ENCODE data around the gene FGF14.

The FGF14 gene

GRCh38 chr13:102251817-102252216, 150.0 kb downstream of the FGF14 start:
- no peak for DNase-seq (ENCODE audit: low read depth in 2 of 2)

DNA sequence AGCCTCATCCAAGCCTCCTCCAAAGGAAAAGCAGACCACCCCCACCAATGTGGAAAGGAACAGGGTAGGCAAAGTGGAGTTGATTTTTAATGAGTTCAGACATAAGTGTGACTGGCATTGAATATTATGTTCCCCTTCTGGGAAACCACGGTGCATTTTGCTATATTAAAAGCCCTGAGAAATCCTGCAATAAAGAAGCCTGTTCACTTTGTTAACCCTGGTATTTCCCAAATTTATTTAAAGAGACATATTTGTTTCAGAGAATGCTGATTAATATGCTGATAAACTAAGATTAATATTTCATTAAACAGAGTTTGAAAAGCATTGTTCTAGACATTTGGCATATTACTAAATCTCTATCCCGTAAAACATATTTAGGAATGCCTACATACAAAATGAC, 151.4 kb downstream of the FGF14 start:
- DNase-seq (ENCODE audit: low read depth in 2 of 2) = no peak

- DNase-seq (ENCODE audit: low read depth in 2 of 2) = no peak
These were observed 157.1 kb downstream of the FGF14 start for GRCh38 chr13:102244607-102245227.

GRCh38 chr13:102240110-102240509, 161.7 kb downstream of the FGF14 start:
- DNase-seq (ENCODE audit: low read depth in 2 of 2) = no peak

GRCh38 chr13:102237230-102237629, 164.6 kb downstream of the FGF14 start:
- DNase-seq (ENCODE audit: low read depth in 2 of 2) = no peak

GRCh38 chr13:102236830-102237229, 165.0 kb downstream of the FGF14 start:
- DNase-seq (ENCODE audit: low read depth in 2 of 2) = no peak

GRCh38 chr13:102236341-102236740, 165.5 kb downstream of the FGF14 start:
- DNase-seq (ENCODE audit: low read depth in 2 of 2) = no peak

- DNase-seq (ENCODE audit: low read depth in 2 of 2) = no peak
These were observed 166.2 kb downstream of the FGF14 start for GRCh38 chr13:102235689-102236088.

- DNase-seq (ENCODE audit: low read depth in 2 of 2) = no peak
These were observed 167.2 kb downstream of the FGF14 start for GRCh38 chr13:102234618-102235017.

DNA sequence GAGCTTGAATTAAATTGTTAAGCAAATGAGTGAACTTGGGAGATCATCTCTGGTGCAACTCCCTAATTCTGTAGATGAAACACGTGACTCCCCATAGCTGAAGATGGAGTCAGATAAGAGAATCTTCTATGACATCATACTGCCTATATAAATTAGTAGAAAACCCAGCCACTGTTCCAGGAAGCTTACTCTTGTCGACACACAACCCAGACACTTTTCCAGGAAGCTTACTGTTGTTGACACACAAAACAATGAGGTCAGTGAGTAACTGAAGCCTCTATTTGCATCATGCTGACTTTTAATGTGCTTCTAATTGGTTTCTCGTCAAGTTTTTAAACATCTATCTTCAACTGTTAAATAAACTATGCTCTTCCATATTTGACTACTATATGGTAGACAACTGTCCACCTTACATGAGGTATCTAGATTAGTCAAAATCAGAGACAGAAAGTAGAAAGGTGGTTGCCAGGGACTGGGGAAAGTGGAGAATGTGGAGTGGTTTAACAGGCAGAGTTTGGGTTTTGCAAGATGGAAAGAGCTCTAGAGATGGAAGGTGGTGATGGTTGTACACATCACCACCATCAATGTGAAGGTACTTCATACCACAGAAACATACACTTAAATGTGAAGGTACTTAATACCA, 168.2 kb downstream of the FGF14 start:
- DNase-seq (ENCODE audit: low read depth in 2 of 2) = no peak

GRCh38 chr13:102231479-102231878, 170.4 kb downstream of the FGF14 start:
- no peak for DNase-seq (ENCODE audit: low read depth in 2 of 2)

DNA sequence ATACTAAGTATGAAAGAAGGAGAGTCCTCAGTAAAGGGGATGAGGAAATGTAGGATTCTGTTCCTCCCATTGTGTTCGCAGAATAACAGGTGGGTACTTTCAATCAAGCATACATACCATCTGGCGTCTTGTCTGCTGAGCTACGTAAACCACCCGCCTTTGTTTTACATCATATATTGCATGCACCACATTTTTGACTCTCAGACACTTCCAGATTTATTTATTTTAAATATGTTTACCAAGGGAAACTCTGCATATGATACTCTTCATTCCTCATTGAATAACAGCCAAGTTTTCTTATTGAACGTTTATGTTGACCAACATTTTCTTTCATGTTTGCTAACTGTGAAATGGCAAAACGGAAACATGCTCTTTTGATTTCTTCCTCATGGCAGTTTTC, 174.1 kb downstream of the FGF14 start:
- DNase-seq (ENCODE audit: low read depth in 2 of 2) = no peak

DNA sequence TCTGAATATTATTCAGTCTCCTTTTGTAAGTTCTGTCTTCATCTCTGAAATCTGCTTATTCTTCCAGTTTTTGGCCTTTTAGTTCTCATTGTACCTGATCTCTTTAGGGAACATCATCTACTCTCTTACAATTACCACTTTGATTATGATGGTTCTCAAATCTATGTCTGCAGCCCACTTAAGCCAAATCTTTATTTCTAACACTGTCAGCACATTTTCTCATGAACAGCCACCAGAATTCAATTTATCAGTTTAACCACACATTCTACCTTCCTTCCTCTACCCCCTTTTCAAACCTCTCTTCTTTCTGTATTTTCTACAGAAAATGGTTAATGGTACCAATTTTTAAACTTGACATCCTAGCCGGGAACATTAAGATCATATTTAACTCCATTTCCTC, 175.3 kb downstream of the FGF14 start:
- DNase-seq (ENCODE audit: low read depth in 2 of 2) = no peak

DNA sequence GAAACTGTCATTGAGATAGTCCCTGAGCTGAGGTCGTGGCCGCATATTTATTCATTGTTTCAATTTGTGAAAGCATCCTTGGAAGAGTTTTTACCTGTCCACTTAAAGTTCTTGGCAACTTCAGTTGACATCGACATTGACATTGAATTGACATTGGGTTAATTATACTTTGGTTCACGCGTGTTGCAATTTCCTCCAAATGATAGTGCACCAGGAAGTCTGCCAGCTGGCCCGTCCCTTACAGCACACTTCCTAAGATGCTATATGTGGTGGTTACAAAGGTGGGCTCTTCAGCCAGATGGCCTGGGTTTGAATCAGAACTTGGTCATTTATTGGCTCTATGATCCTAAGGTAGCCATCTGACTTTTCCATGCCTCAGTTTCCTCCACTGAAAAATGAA, 176.0 kb downstream of the FGF14 start:
- DNase-seq (ENCODE audit: low read depth in 2 of 2) = no peak

GRCh38 chr13:102220681-102221228, 181.1 kb downstream of the FGF14 start:
- DNase-seq (ENCODE audit: low read depth in 2 of 2) = no peak

GRCh38 chr13:102214956-102215355, 186.9 kb downstream of the FGF14 start:
- DNase-seq (ENCODE audit: low read depth in 2 of 2) = no peak

GRCh38 chr13:102212729-102213128, 189.1 kb downstream of the FGF14 start:
- DNase-seq (ENCODE audit: low read depth in 2 of 2) = no peak

DNA sequence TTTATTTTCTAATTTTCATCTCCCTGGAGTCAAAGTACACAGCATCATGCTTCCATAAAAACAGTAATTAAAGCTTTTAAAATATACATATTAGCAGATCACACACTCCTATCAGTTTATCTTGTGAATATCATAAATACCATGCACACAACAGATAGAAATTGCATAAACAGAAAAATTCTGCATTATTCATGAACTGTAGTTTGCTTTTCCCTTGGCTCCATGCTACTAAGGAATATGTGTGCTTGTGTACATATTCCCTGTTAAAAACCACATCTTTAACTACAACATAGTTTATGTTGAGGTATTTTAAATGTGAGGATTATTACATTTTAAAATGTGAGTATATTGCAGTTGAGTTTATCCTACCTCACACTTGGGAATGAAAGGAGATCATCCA, 193.5 kb downstream of the FGF14 start:
- DNase-seq (ENCODE audit: low read depth in 2 of 2) = no peak

DNA sequence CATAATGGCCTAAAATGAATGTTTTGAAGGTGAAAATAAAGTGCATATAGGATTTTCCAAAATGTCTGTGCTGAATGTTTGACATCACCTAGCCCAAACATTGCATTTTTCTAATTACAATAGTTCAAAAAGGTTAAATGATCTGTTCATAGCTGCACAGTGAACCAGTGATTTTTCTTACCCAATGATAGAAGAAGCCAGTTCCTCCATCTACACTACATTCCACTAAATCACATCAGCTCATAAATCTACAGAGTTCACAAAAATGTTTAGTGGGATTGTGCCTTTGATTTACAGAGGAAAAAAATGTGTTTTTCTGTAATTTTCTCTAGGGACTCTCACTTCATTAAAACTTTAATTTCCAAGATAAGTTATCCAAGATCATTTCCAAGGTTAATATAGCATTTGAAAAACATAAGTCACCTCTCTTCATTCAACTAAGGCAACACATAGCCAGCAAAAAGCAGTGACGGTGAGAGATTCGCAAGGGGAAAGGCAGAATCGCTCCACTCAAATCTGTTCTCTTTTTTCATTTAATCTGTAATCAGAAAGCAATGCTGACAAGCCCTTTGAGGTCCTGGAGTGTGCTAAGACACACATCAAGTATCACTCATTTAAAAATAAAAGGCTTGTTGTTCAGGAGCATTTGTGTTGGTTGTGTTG, 194.0 kb downstream of the FGF14 start:
- no peak for DNase-seq (ENCODE audit: low read depth in 2 of 2)

- DNase-seq (ENCODE audit: low read depth in 2 of 2) = no peak
These were observed 198.1 kb downstream of the FGF14 start for GRCh38 chr13:102203718-102204117.

GRCh38 chr13:102198418-102199311, 203.2 kb downstream of the FGF14 start:
- no peak for DNase-seq (ENCODE audit: low read depth in 2 of 2)

DNA sequence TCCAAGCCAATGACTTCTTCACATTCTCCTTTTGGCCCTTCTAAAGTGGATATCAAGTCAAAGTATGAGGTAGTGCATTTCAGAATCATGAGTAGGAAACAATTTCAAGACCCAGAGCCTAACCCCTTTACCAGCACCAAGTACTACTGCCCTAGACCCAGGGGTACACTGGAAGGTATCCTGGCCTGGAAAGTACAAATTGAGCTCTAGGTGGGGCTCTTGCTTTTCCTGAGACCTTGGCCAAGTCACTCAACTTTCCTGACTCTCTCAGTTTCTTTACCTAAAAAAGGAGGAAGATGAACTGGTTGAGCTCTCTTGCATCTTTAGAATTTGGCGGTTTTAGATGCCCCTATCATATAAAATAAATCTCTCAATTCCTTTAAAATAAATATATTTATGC, 204.7 kb downstream of the FGF14 start:
- no peak for DNase-seq (ENCODE audit: low read depth in 2 of 2)
